ENCODE data around the gene TMEM53.

Gene TMEM53

GRCh38 chr1:44645476-44646244 lies 28.6 kb downstream of the TMEM53 start:
- DNase-seq = no peak

- no peak for DNase-seq
These were observed 29.5 kb downstream of the TMEM53 start for GRCh38 chr1:44644806-44645205.

GRCh38 chr1:44643721-44644334 lies 30.5 kb downstream of the TMEM53 start:
- no peak for DNase-seq

- no peak for DNase-seq
These were observed 31.4 kb downstream of the TMEM53 start for GRCh38 chr1:44642925-44643324.

GRCh38 chr1:44642255-44642654 lies 32.0 kb downstream of the TMEM53 start:
- no peak for DNase-seq

GRCh38 chr1:44641126-44642102 lies 32.9 kb downstream of the TMEM53 start:
- DNase-seq = no peak

- DNase-seq = no peak
These were observed 34.0 kb downstream of the TMEM53 start for GRCh38 chr1:44640200-44640853.

GRCh38 chr1:44637702-44638411 lies 36.4 kb downstream of the TMEM53 start:
- DNase-seq = no peak

- DNase-seq = peak; percentile 90
These were observed 37.3 kb downstream of the TMEM53 start for GRCh38 chr1:44636688-44637598.

- DNase-seq = no peak
These were observed 38.1 kb downstream of the TMEM53 start for GRCh38 chr1:44636083-44636687.

GRCh38 chr1:44635439-44635838 lies 38.8 kb downstream of the TMEM53 start:
- DNase-seq = no peak

GRCh38 chr1:44634606-44635189 lies 39.6 kb downstream of the TMEM53 start:
- DNase-seq = no peak

GRCh38 chr1:44632598-44632997 lies 41.7 kb downstream of the TMEM53 start:
- no peak for DNase-seq

GRCh38 chr1:44631647-44632539 lies 42.4 kb downstream of the TMEM53 start:
- DNase-seq = peak; percentile 75

- DNase-seq = no peak
These were observed 43.0 kb downstream of the TMEM53 start for GRCh38 chr1:44631333-44631646.

- no peak for DNase-seq
These were observed 44.2 kb downstream of the TMEM53 start for GRCh38 chr1:44630116-44630515.

- DNase-seq = no peak
These were observed 45.1 kb downstream of the TMEM53 start for GRCh38 chr1:44628962-44629756.

- no peak for DNase-seq
These were observed 48.9 kb downstream of the TMEM53 start for GRCh38 chr1:44625348-44625747.

Data from DMS 273 treated with DMSO at 0.1 percent for 48 hours (cell line).